HepG2 (cell line): ENCODE measurements around the gene RBM25. TPM values are rescaled to one million over a fixed set of nuclear protein-coding genes. Genes with fewer than 3 reads are reported as not detected.
"Not testable (repeated sequence)": the region's sequence is repeated elsewhere in the genome, so short reads cannot be mapped to it uniquely, and the experiment has no call there.

Experiments
- ATAC-seq: fragments of 200-7000 bp; cut with Tn5 transposase; 3 replicates; pipeline ENCODE4 v1.9.1; 2020; ENCODE audit warnings: mild to moderate bottlenecking, moderate library complexity
- BruUV-seq: library from RNA; stranded (reverse); fragments of 400-500 nt; replicated peaks from 2 replicates; lab custom pipeline; 2021; lab: Mats Ljungman, UMichigan
- CTCF ChIA-PET: fragments of 300-600 bp; formaldehyde crosslinking; extraction: SDS; loops from one replicate; lab custom pipeline; 2021; ENCODE audit warnings: low total read pairs, inconsistent platforms, low intra/inter-chr PET ratio; lab: Yijun Ruan, JAX
- POLR2A ChIA-PET: fragments of 350-600 bp; sonication (Branson Sonifier 250); formaldehyde crosslinking; loops from one replicate; lab custom pipeline; 2020; ENCODE audit warnings: antibody characterized with exemption, inconsistent platforms; lab: Yijun Ruan, JAX
- DNase-seq: peaks from one replicate; pipeline ENCODE4 v3.0.0-alpha.2; 2015; ENCODE audit warnings: low spot score
- FAIRE-seq: peaks from 3 replicates; lab custom pipeline; 2011; peaks lifted over from hg19 to GRCh38; lab: Jason Lieb, UNC
- H2AFZ ChIP-seq: one replicate; pipeline ENCODE4 v1.6.1; 2011; ENCODE audit warnings: low read length, inconsistent platforms
- H3K27ac ChIP-seq: fragments of 300-600 bp; 3 replicates; pipeline ENCODE4 v1.8.0; 2011; ENCODE audit warnings: mixed run types, mild to moderate bottlenecking, mixed read lengths, low read length, inconsistent platforms; ENCODE audit not compliant: insufficient read depth; ENCODE audit errors: extremely low read length
- H3K27me3 ChIP-seq, 2 experiments: fragments of 200-600 bp in 1 of 2; 2 replicates in 1 of 2; 3 replicates in 1 of 2; pipeline versions ENCODE4 v1.6.0 to v1.8.0; 2011; ENCODE audit warnings: low read length in 2 of 2, mild to moderate bottlenecking in 2 of 2, moderate library complexity in 2 of 2, inconsistent platforms in 1 of 2; ENCODE audit not compliant: insufficient read depth in 2 of 2, control insufficient read depth in 1 of 2
- H3K36me3 ChIP-seq, 2 experiments: fragments of 200-600 bp in 1 of 2; replicated peaks in 1 of 2; 2 replicates in 1 of 2; 3 replicates in 1 of 2; pipeline versions ENCODE4 v1.5.1 to v1.8.0; 2011; ENCODE audit warnings: low read length in 2 of 2, inconsistent platforms in 1 of 2; ENCODE audit not compliant: insufficient read depth in 2 of 2, control insufficient read depth in 1 of 2
- H3K4me1 ChIP-seq: 2 replicates; pipeline ENCODE4 v1.5.1; 2012; ENCODE audit warnings: low read length, inconsistent platforms; ENCODE audit not compliant: insufficient read depth
- H3K4me2 ChIP-seq: 2 replicates; pipeline ENCODE4 v1.6.0; 2011; ENCODE audit warnings: low read depth, low read length, inconsistent platforms
- H3K4me3 ChIP-seq, 3 experiments: fragments of 200-600 bp in 1 of 3; sonication (generic), shearing (Covaris generic) in 1 of 3; replicated peaks in 1 of 3; 2 replicates each; pipeline ENCODE4 v1.5.1; 2011 to 2016; ENCODE audit warnings: low read length in 3 of 3, inconsistent platforms in 2 of 3, low read depth in 2 of 3, mild to moderate bottlenecking in 2 of 3, control low read depth in 1 of 3, mixed read lengths in 1 of 3; ENCODE audit not compliant: insufficient read depth in 1 of 3
- H3K79me2 ChIP-seq: one replicate; pipeline ENCODE4 v1.6.1; 2011; ENCODE audit warnings: low read length, inconsistent platforms; ENCODE audit not compliant: insufficient read depth
- H3K9ac ChIP-seq: 2 replicates; pipeline ENCODE4 v1.6.0; 2011; ENCODE audit warnings: mild to moderate bottlenecking, low read depth, low read length, inconsistent platforms; ENCODE audit not compliant: insufficient read depth
- H3K9me3 ChIP-seq: 2 replicates; pipeline ENCODE4 v1.5.1; 2012; ENCODE audit warnings: mild to moderate bottlenecking, low read length
- H4K20me1 ChIP-seq: 2 replicates; pipeline ENCODE4 v1.6.0; 2011; ENCODE audit warnings: inconsistent platforms, mild to moderate bottlenecking, low read length, moderate library complexity; ENCODE audit not compliant: insufficient read depth
- FIP1L1 ChIP-seq: fragments of 200-400 bp; formaldehyde crosslinking; IDR thresholded peaks from 2 replicates; pipeline ENCODE4 v1.6.1; 2018; ENCODE audit warnings: low read depth, mild to moderate bottlenecking, low read length, moderate library complexity, borderline replicate concordance; ENCODE audit not compliant: insufficient read depth
- GATAD2A ChIP-seq: IDR thresholded peaks from 2 replicates; pipeline ENCODE4 v1.6.1; 2016
- HES4 ChIP-seq: sonication (generic); formaldehyde crosslinking; IDR thresholded peaks from 2 replicates; pipeline ENCODE4 v1.9.0; 2021; ENCODE audit warnings: mild to moderate bottlenecking, missing genetic modification reagents, borderline replicate concordance
- ONECUT2 ChIP-seq: sonication (generic); formaldehyde crosslinking; IDR thresholded peaks from 2 replicates; pipeline ENCODE4 v1.4.0; 2020; ENCODE audit warnings: missing genetic modification reagents
- ZFP36L2 ChIP-seq: sonication (generic); formaldehyde crosslinking; IDR thresholded peaks from 2 replicates; pipeline ENCODE4 v1.4.0; 2020; ENCODE audit warnings: missing genetic modification reagents
- ZNF776 ChIP-seq: sonication (generic); formaldehyde crosslinking; IDR thresholded peaks from 2 replicates; pipeline ENCODE4 v1.4.0; 2020; ENCODE audit warnings: mild to moderate bottlenecking, missing genetic modification reagents
- WGBS: methylation state at CpG from one replicate; pipeline ENCODE4 v1.1.6; 2017; ENCODE audit warnings: low lambda C conversion rate; 5-methylcytosine and 5-hydroxymethylcytosine counted together
- in situ Hi-C: cut with HindIII; loops from 2 replicates; pipeline ENCODE4 v1.10.0; 2017; ENCODE audit warnings: low pct_unique_long_range_greater_than_20kb; ENCODE audit not compliant: extremely low pct_ligation_motif_present
- intact Hi-C: fragments of 100-400 bp; cut with micrococcal nuclease; formaldehyde crosslinking; loops from one replicate; pipeline ENCODE4 v1.10.0; 2022; ENCODE audit not compliant: unreplicated experiment
- polyA plus RNA-seq, 8 experiments: library from polyadenylated mRNA; depleted of rRNA in 3 of 8; stranded (reverse) in 7 of 8; unstranded in 1 of 8; fragments of >200 nt; fragmentation: Illumina TruSeq in 4 of 8; extraction: Trizol in 4 of 8; gene quantifications; 2 replicates each; pipeline versions ENCODE4 v1.2.1 to v1.2.3, GENCODE V29; 2011 to 2016; ENCODE audit warnings: low read depth in 4 of 8, missing spikeins in 1 of 8, mixed read lengths in 1 of 8; ENCODE audit not compliant: insufficient read depth in 1 of 8
- total RNA-seq, 5 experiments: library from RNA; depleted of rRNA; stranded (reverse); fragments of >200 nt; fragmentation: Illumina TruSeq; extraction: Trizol; gene quantifications; 2 replicates each; pipeline ENCODE4 v1.2.3, GENCODE V29; 2016; ENCODE audit warnings: low read depth in 1 of 5
- TF ChIP-seq, protein P1 (sequence below): sonication (generic); formaldehyde crosslinking; IDR thresholded peaks from 2 replicates; pipeline ENCODE4 v1.8.1; 2023; ENCODE audit warnings: mild to moderate bottlenecking, missing genetic modification reagents, borderline replicate concordance
- TF ChIP-seq, protein P2 (sequence below): sonication (generic); formaldehyde crosslinking; IDR thresholded peaks from 2 replicates; pipeline ENCODE4 v1.5.1; 2020; ENCODE audit warnings: mild to moderate bottlenecking, missing genetic modification reagents

Gene RBM25
- total and polyA plus RNA-seq, 2 of the 13 experiments (the other 11 are each of a cell fraction or from before 2014, with no cell fraction given) = 34.1 to 65.9 TPM

- CTCF ChIA-PET, H4K20me1 ChIP-seq, H3K36me3 ChIP-seq, H3K4me1 ChIP-seq, BruUV-seq, FAIRE-seq, H3K27me3 ChIP-seq, in situ Hi-C loops, H3K79me2 ChIP-seq, intact Hi-C loops, H3K9ac ChIP-seq, ATAC-seq, H3K9me3 ChIP-seq, H3K27ac ChIP-seq, H2AFZ ChIP-seq, H3K4me2 ChIP-seq, H3K4me3 ChIP-seq, POLR2A ChIA-PET, DNase-seq: not testable (repeated sequence)
- WGBS = 98% methylated on average over 14 of the region's 14 CpGs
Measured at GRCh38 chr14:73015552-73015951, 42.8 kb upstream of the RBM25 start.

- H3K36me3 ChIP-seq, H3K4me2 ChIP-seq, H3K27ac ChIP-seq, H3K4me1 ChIP-seq, in situ Hi-C loops, H3K27me3 ChIP-seq, DNase-seq, H3K4me3 ChIP-seq, FAIRE-seq, ATAC-seq, H3K9ac ChIP-seq, POLR2A ChIA-PET, BruUV-seq, H3K79me2 ChIP-seq, H4K20me1 ChIP-seq, CTCF ChIA-PET, H2AFZ ChIP-seq, H3K9me3 ChIP-seq, intact Hi-C loops: not testable (repeated sequence)
- 100% methylated on average over 10 of the region's 10 CpGs for WGBS
Measured at GRCh38 chr14:73016011-73016410, 42.3 kb upstream of the RBM25 start.

DNA sequence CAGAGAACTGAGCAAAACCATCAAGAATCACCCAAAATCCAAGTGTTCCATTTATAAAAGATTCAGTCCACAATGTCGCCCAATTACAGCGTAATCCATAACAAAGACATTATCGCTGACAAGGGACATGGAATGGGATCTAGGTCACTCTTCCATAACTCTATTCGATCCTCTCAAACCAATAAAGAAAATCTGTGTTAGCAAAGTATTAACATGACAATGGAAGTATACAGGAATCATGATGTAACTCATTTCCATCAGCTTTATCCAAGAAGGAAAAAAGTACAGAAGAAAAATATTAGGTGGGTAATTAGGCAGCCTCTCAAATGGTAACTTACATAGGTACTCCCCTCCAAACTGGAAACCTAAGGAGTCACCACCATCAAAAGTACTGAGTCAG is 36.3 kb upstream of the RBM25 start:
- Histone ChIP-seq H3K4me2 (no peak overlapping the region), H3K9me3 (no peaks in the 10 kb centered on the region), H3K9ac (no peak overlapping the region), H3K36me3 (peaks cover 2 to 9% of the 10 kb centered on the region in 2 experiments; a peak in 3 of 5 replicates), H3K27ac (no peak overlapping the region), H3K79me2 (no peaks in the 10 kb centered on the region), H3K4me3 (no peak overlapping the region), H4K20me1 (no peaks in the 10 kb centered on the region), H3K27me3 (no peaks in the 10 kb centered on the region), H3K4me1 (peaks cover 13% of the 10 kb centered on the region), H2AFZ (no peak overlapping the region)
- DNase-seq = no peak
- intact Hi-C loops (no loop called here), in situ Hi-C loops (no loop called here)
- BruUV-seq = no TSS peak
- ATAC-seq = no peak
- ChIA-PET POLR2A (no interaction called here), CTCF (no interaction called here)
- FAIRE-seq = no peak
- TF ChIP-seq FIP1L1 = no peak
- TF ChIP-seq HES4 (CRISPR knock-in tag) = no peak
- TF ChIP-seq, protein P1, sequence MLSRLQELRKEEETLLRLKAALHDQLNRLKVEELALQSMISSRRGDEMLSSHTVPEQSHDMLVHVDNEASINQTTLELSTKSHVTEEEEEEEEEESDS (CRISPR knock-in tag) = no peak
- TF ChIP-seq GATAD2A (CRISPR knock-in tag) = no peak
- TF ChIP-seq ONECUT2 (CRISPR knock-in tag) = no peak
- no peak for TF ChIP-seq ZNF776 (CRISPR knock-in tag)
- TF ChIP-seq ZFP36L2 = no peak
- TF ChIP-seq, protein P2, sequence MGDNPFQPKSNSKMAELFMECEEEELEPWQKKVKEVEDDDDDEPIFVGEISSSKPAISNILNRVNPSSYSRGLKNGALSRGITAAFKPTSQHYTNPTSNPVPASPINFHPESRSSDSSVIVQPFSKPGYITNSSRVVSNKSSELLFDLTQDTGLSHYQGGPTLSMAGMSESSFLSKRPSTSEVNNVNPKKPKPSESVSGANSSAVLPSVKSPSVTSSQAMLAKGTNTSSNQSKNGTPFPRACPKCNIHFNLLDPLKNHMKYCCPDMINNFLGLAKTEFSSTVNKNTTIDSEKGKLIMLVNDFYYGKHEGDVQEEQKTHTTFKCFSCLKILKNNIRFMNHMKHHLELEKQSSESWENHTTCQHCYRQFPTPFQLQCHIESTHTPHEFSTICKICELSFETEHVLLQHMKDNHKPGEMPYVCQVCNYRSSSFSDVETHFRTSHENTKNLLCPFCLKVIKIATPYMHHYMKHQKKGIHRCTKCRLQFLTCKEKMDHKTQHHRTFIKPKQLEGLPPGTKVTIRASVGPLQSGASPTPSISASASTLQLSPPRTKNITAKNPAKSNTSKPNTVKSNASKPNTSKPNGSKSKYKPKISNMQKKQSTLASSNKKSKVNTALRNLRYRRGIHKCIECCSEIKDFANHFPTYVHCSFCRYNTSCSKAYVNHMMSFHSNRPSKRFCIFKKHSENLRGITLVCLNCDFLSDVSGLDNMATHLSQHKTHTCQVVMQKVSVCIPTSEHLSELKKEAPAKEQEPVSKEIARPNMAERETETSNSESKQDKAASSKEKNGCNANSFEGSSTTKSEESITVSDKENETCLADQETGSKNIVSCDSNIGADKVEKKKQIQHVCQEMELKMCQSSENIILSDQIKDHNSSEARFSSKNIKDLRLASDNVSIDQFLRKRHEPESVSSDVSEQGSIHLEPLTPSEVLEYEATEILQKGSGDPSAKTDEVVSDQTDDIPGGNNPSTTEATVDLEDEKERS (CRISPR knock-in tag) = no peak
- 98% methylated on average over 4 of the region's 4 CpGs for WGBS
